Measurements from ENCODE around the gene PDE1C.

GRCh38 chr7:32075612-32076011 lies 5.4 kb upstream of the PDE1C start:
- TF ChIP-seq CTCF (IDR thresholded peaks at IDR 0.05) = no peak
- no peak for TF ChIP-seq NRF1 (IDR thresholded peaks at IDR 0.05; ENCODE audit: low read depth, low read length)
- TF ChIP-seq RAD21 (IDR thresholded peaks at IDR 0.05; ENCODE audit: low read length) = no peak
- no peak for TF ChIP-seq NFIC (IDR thresholded peaks at IDR 0.05; ENCODE audit: borderline replicate concordance)
- TF ChIP-seq RFX5 (IDR thresholded peaks at IDR 0.05; ENCODE audit: low read length) = no peak
- TF ChIP-seq CHD2 (IDR thresholded peaks at IDR 0.05; ENCODE audit: low read length, partially characterized antibody) = no peak
- TF ChIP-seq EP300 (IDR thresholded peaks at IDR 0.05; ENCODE audit: borderline replicate concordance in 1 of 2, low read depth in 1 of 2, low read length in 1 of 2) = no peak
- TF ChIP-seq POLR2AphosphoS5 (IDR thresholded peaks at IDR 0.05; ENCODE audit: low read depth, low read length) = no peak
- TF ChIP-seq, protein P1, sequence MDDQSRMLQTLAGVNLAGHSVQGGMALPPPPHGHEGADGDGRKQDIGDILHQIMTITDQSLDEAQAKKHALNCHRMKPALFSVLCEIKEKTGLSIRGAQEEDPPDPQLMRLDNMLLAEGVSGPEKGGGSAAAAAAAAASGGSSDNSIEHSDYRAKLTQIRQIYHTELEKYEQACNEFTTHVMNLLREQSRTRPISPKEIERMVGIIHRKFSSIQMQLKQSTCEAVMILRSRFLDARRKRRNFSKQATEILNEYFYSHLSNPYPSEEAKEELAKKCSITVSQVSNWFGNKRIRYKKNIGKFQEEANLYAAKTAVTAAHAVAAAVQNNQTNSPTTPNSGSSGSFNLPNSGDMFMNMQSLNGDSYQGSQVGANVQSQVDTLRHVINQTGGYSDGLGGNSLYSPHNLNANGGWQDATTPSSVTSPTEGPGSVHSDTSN (IDR thresholded peaks at IDR 0.05) = no peak
- TF ChIP-seq, protein P2, sequence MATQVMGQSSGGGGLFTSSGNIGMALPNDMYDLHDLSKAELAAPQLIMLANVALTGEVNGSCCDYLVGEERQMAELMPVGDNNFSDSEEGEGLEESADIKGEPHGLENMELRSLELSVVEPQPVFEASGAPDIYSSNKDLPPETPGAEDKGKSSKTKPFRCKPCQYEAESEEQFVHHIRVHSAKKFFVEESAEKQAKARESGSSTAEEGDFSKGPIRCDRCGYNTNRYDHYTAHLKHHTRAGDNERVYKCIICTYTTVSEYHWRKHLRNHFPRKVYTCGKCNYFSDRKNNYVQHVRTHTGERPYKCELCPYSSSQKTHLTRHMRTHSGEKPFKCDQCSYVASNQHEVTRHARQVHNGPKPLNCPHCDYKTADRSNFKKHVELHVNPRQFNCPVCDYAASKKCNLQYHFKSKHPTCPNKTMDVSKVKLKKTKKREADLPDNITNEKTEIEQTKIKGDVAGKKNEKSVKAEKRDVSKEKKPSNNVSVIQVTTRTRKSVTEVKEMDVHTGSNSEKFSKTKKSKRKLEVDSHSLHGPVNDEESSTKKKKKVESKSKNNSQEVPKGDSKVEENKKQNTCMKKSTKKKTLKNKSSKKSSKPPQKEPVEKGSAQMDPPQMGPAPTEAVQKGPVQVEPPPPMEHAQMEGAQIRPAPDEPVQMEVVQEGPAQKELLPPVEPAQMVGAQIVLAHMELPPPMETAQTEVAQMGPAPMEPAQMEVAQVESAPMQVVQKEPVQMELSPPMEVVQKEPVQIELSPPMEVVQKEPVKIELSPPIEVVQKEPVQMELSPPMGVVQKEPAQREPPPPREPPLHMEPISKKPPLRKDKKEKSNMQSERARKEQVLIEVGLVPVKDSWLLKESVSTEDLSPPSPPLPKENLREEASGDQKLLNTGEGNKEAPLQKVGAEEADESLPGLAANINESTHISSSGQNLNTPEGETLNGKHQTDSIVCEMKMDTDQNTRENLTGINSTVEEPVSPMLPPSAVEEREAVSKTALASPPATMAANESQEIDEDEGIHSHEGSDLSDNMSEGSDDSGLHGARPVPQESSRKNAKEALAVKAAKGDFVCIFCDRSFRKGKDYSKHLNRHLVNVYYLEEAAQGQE (IDR thresholded peaks at IDR 0.05; ENCODE audit: low read depth, low read length) = no peak
- no peak for TF ChIP-seq SMC3 (IDR thresholded peaks at IDR 0.05; ENCODE audit: low read depth, low read length)
- TF ChIP-seq MAX (IDR thresholded peaks at IDR 0.05; ENCODE audit: low read depth) = no peak
- TF ChIP-seq TAF1 (IDR thresholded peaks at IDR 0.05; ENCODE audit: borderline replicate concordance, low read depth, low read length) = no peak
- TF ChIP-seq, protein P3, sequence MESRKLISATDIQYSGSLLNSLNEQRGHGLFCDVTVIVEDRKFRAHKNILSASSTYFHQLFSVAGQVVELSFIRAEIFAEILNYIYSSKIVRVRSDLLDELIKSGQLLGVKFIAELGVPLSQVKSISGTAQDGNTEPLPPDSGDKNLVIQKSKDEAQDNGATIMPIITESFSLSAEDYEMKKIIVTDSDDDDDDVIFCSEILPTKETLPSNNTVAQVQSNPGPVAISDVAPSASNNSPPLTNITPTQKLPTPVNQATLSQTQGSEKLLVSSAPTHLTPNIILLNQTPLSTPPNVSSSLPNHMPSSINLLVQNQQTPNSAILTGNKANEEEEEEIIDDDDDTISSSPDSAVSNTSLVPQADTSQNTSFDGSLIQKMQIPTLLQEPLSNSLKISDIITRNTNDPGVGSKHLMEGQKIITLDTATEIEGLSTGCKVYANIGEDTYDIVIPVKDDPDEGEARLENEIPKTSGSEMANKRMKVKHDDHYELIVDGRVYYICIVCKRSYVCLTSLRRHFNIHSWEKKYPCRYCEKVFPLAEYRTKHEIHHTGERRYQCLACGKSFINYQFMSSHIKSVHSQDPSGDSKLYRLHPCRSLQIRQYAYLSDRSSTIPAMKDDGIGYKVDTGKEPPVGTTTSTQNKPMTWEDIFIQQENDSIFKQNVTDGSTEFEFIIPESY (IDR thresholded peaks at IDR 0.05; ENCODE audit: borderline replicate concordance, low read depth) = no peak

All from SK-N-SH (cell line).